ENCODE results near the gene MAGEA2B.

DNA sequence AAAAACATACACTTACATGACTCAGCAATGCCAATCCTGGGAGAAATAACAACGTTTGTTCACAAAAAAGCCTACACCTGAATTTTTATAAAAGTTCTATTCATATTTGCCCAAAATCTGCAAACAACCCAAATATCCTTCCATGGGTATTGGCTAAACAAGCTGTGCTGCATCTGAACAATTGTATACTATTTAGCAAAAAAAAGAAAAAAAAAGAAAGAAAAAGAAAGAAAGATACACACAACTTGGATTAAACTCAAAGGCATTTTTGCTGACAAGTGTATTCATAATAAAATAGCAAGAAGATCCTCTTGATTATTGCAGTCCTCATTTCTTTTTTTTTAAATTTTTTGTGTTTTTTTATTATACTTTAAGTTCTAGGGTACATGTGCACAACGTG lies 40.3 kb upstream of the MAGEA2B start:
- TF ChIP-seq, protein P1, sequence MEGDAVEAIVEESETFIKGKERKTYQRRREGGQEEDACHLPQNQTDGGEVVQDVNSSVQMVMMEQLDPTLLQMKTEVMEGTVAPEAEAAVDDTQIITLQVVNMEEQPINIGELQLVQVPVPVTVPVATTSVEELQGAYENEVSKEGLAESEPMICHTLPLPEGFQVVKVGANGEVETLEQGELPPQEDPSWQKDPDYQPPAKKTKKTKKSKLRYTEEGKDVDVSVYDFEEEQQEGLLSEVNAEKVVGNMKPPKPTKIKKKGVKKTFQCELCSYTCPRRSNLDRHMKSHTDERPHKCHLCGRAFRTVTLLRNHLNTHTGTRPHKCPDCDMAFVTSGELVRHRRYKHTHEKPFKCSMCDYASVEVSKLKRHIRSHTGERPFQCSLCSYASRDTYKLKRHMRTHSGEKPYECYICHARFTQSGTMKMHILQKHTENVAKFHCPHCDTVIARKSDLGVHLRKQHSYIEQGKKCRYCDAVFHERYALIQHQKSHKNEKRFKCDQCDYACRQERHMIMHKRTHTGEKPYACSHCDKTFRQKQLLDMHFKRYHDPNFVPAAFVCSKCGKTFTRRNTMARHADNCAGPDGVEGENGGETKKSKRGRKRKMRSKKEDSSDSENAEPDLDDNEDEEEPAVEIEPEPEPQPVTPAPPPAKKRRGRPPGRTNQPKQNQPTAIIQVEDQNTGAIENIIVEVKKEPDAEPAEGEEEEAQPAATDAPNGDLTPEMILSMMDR (IDR thresholded peaks at IDR 0.05 in 2 of 3, conservative IDR thresholded peaks at IDR 0.05 in 1 of 3; ENCODE audit: insufficient read depth in 2 of 3, low read depth in 1 of 3, low read length in 3 of 3), result no peak
- TF ChIP-seq, protein P2, sequence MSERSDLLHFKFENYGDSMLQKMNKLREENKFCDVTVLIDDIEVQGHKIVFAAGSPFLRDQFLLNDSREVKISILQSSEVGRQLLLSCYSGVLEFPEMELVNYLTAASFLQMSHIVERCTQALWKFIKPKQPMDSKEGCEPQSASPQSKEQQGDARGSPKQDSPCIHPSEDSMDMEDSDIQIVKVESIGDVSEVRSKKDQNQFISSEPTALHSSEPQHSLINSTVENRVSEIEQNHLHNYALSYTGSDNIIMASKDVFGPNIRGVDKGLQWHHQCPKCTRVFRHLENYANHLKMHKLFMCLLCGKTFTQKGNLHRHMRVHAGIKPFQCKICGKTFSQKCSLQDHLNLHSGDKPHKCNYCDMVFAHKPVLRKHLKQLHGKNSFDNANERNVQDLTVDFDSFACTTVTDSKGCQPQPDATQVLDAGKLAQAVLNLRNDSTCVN (CRISPR knock-in tag; IDR thresholded peaks at IDR 0.05), result no peak
- TF ChIP-seq, protein P3, sequence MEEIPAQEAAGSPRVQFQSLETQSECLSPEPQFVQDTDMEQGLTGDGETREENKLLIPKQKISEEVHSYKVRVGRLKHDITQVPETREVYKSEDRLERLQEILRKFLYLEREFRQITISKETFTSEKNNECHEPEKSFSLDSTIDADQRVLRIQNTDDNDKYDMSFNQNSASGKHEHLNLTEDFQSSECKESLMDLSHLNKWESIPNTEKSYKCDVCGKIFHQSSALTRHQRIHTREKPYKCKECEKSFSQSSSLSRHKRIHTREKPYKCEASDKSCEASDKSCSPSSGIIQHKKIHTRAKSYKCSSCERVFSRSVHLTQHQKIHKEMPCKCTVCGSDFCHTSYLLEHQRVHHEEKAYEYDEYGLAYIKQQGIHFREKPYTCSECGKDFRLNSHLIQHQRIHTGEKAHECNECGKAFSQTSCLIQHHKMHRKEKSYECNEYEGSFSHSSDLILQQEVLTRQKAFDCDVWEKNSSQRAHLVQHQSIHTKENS (CRISPR knock-in tag; IDR thresholded peaks at IDR 0.05), result no peak

Data from K562 (cell line).